Right cardiac atrium (tissue), 5 donors: ENCODE measurements around the gene CYP11A1. TPM values are rescaled to one million over a fixed set of nuclear protein-coding genes. Genes with fewer than 3 reads are reported as not detected.
"Not testable (repeated sequence)": the region's sequence is repeated elsewhere in the genome, so short reads cannot be mapped to it uniquely, and the experiment has no call there.

Experiments
- ATAC-seq, 2 donors: fragments of 200-7000 bp; cut with Tn5 transposase; one replicate each; pipeline versions ENCODE4 v1.8.0 to v1.9.1; 2020; ENCODE audit warnings: moderate library complexity in 2 of 2, mild to moderate bottlenecking in 1 of 2
- DNase-seq, 3 donors: peaks; one replicate each; pipeline ENCODE4 v3.0.0-alpha.2; 2020
- H3K27ac ChIP-seq: one replicate; pipeline ENCODE4 v1.5.1; 2013; ENCODE audit warnings: mild to moderate bottlenecking, low read length, control low read depth, moderate library complexity
- H3K27me3 ChIP-seq: one replicate; pipeline ENCODE4 v1.6.1; 2013; ENCODE audit not compliant: control insufficient read depth, insufficient read depth
- H3K4me1 ChIP-seq: one replicate; pipeline ENCODE4 v1.6.1; 2013; ENCODE audit warnings: low read length; ENCODE audit not compliant: control insufficient read depth, insufficient read depth
- H3K4me3 ChIP-seq: one replicate; pipeline ENCODE4 v1.5.1; 2013; ENCODE audit warnings: low read length, control low read depth
- H3K9me3 ChIP-seq: one replicate; pipeline ENCODE4 v1.6.1; 2013; ENCODE audit warnings: low read length; ENCODE audit not compliant: control insufficient read depth
- WGBS: extraction: QIAGEN DNeasy Blood & Tissue Kit; methylation state at CpG from one replicate; pipeline ENCODE4 v1.1.7; 2013; 5-methylcytosine and 5-hydroxymethylcytosine counted together
- intact Hi-C, 4 donors: fragments of 100-400 bp; cut with DNase I; formaldehyde crosslinking; loops; one replicate each; pipeline versions ENCODE4 v1.11.0 to v1.14.0; 2022 to 2023
- polyA plus RNA-seq: library from polyadenylated mRNA; stranded (reverse); fragments of 200-250 nt; gene quantifications from one replicate; pipeline ENCODE4 v1.2.3, GENCODE V29; 2013
- total RNA-seq, 4 donors: library from RNA; stranded (reverse); fragmentation: NEBNext Ultra II Directional; extraction: Animal tissue kit (Norgen Biotek cat#: 25700); gene quantifications; one replicate each; pipeline ENCODE4 v1.2.1, GENCODE V29; 2021
- donor health status: healthy with polysubstance abuse.
- donor health status: DM: no; HTN: yes; CAD: no.
- donor health status: DM: no; HTN: no; CAD: no.
- donor health status: DM: no; HTN: yes; CAD: no; lungs with severe emphysema.
- donor health status: DM: yes; HTN: yes; CAD: no.

Gene CYP11A1
- total and polyA plus RNA-seq, 5 donors, result 0.66 to 1.7 (median 1.1) TPM

- DNase-seq, result no peak
- ATAC-seq, result no peak
- no peak overlapping the region for H3K4me3 ChIP-seq
- 83% methylated on average over 5 of the region's 5 CpGs for WGBS
- H3K27ac ChIP-seq, result no peak overlapping the region
- intact Hi-C loops, result loop anchor here in 3 of 4 donors (10.0 kb wide), 4 partner anchors 254 to 404 kb away; no protein-coding TSS in a partner anchor
- H3K9me3 ChIP-seq, result no peaks in the 10 kb centered on the region
- no peaks in the 10 kb centered on the region for H3K4me1 ChIP-seq
- H3K27me3 ChIP-seq, result no peaks in the 10 kb centered on the region
Observed at GRCh38 chr15:74370471-74370870, 3.0 kb upstream of the CYP11A1 start.

- ATAC-seq (no peak), DNase-seq (no peak)
- no peaks in the 10 kb centered on the region for H3K4me1 ChIP-seq
- H3K9me3 ChIP-seq, result no peaks in the 10 kb centered on the region
- H3K27ac ChIP-seq, result no peak overlapping the region
- no peaks in the 10 kb centered on the region for H3K27me3 ChIP-seq
- no peak overlapping the region for H3K4me3 ChIP-seq
- WGBS, result 90% methylated on average over 2 of the region's 2 CpGs
- intact Hi-C loops, result loop anchor here in 3 of 4 donors (10.0 kb wide), 4 partner anchors 255 to 405 kb away; no protein-coding TSS in a partner anchor
Observed at GRCh38 chr15:74369756-74370155, 2.3 kb upstream of the CYP11A1 start.

GRCh38 chr15:74369084-74369745 is 1.8 kb upstream of the CYP11A1 start:
- H3K9me3 ChIP-seq, result no peaks in the 10 kb centered on the region
- no peak overlapping the region for H3K27ac ChIP-seq
- H3K4me3 ChIP-seq, result no peak overlapping the region
- WGBS, result 57% methylated on average over 10 of the region's 10 CpGs
- ATAC-seq, result no peak
- no peak for DNase-seq
- H3K4me1 ChIP-seq, result no peaks in the 10 kb centered on the region
- no peaks in the 10 kb centered on the region for H3K27me3 ChIP-seq
- intact Hi-C loops, result no loop called here

- H3K4me3 ChIP-seq, result no peak overlapping the region
- no peaks in the 10 kb centered on the region for H3K9me3 ChIP-seq
- 90% methylated on average over 3 of the region's 3 CpGs for WGBS
- H3K4me1 ChIP-seq, result no peaks in the 10 kb centered on the region
- no peak for DNase-seq
- intact Hi-C loops, result no loop called here
- H3K27me3 ChIP-seq, result no peaks in the 10 kb centered on the region
- H3K27ac ChIP-seq, result no peak overlapping the region
- ATAC-seq, result no peak
Observed at GRCh38 chr15:74368121-74368520, 675 bp upstream of the CYP11A1 start.

GRCh38 chr15:74365598-74366445 is 1.6 kb downstream of the CYP11A1 start:
- ATAC-seq, result peak; percentile 87
- H3K9me3 ChIP-seq, result no peaks in the 10 kb centered on the region
- 6% methylated on average over 75 of the region's 75 CpGs for WGBS
- peak; percentile 65 to 87 (median 86) for DNase-seq
- intact Hi-C loops, result no loop called here
- no peaks in the 10 kb centered on the region for H3K4me1 ChIP-seq
- no peaks in the 10 kb centered on the region for H3K27me3 ChIP-seq
- peak overlapping the region; percentile 40 for H3K27ac ChIP-seq
- H3K4me3 ChIP-seq, result peak overlapping the region; percentile 49

GRCh38 chr15:74364936-74365597 is 2.4 kb downstream of the CYP11A1 start:
- ATAC-seq, result no peak
- no peak overlapping the region for H3K27ac ChIP-seq
- intact Hi-C loops, result no loop called here

GRCh38 chr15:74362482-74362881 is 5.0 kb downstream of the CYP11A1 start:
- intact Hi-C loops, result no loop called here
- no peaks in the 10 kb centered on the region for H3K9me3 ChIP-seq
- no peak overlapping the region for H3K4me3 ChIP-seq
- no peak for DNase-seq
- no peaks in the 10 kb centered on the region for H3K27me3 ChIP-seq
- no peak overlapping the region for H3K27ac ChIP-seq
- no peaks in the 10 kb centered on the region for H3K4me1 ChIP-seq
- ATAC-seq, result no peak
- 79% methylated on average over 1 of the region's 1 CpG for WGBS

More at GRCh38 chr15:74364936-74365597, 2.4 kb downstream of the CYP11A1 start:
- no peaks in the 10 kb centered on the region for H3K9me3 ChIP-seq
- no peaks in the 10 kb centered on the region for H3K4me1 ChIP-seq
- peak overlapping the region; percentile 49 for H3K4me3 ChIP-seq
- 82% methylated on average over 12 of the region's 12 CpGs for WGBS
- no peaks in the 10 kb centered on the region for H3K27me3 ChIP-seq
- DNase-seq, result no peak

GRCh38 chr15:74360855-74361254 is 6.6 kb downstream of the CYP11A1 start:
- H3K27me3 ChIP-seq, H3K4me1 ChIP-seq, H3K27ac ChIP-seq, intact Hi-C loops, DNase-seq, ATAC-seq, H3K9me3 ChIP-seq, H3K4me3 ChIP-seq: not testable (repeated sequence)
- WGBS, result 48% methylated on average over 1 of the region's 1 CpG

- H3K4me1 ChIP-seq, H3K4me3 ChIP-seq, H3K27ac ChIP-seq, intact Hi-C loops, H3K27me3 ChIP-seq, ATAC-seq, H3K9me3 ChIP-seq, DNase-seq: not testable (repeated sequence)
- WGBS, result 64% methylated on average over 6 of the region's 6 CpGs
Observed at GRCh38 chr15:74359376-74359775, 8.1 kb downstream of the CYP11A1 start.

GRCh38 chr15:74357514-74357913 is 9.9 kb downstream of the CYP11A1 start:
- H3K4me1 ChIP-seq, DNase-seq, H3K27me3 ChIP-seq, ATAC-seq, H3K9me3 ChIP-seq, intact Hi-C loops, H3K27ac ChIP-seq, H3K4me3 ChIP-seq: not testable (repeated sequence)
- 91% methylated on average over 7 of the region's 7 CpGs for WGBS

GRCh38 chr15:74356050-74356449 is 11.4 kb downstream of the CYP11A1 start:
- H3K4me3 ChIP-seq, H3K9me3 ChIP-seq, ATAC-seq, intact Hi-C loops, H3K27ac ChIP-seq, H3K27me3 ChIP-seq, DNase-seq, H3K4me1 ChIP-seq: not testable (repeated sequence)
- WGBS, result 82% methylated on average over 6 of the region's 6 CpGs
